CD4-positive, alpha-beta T cell treated with Interleukin-10 for 1 hour (primary cell): Measurements from ENCODE around the gene PTPRO.

ENCODE experiments used
- DNase-seq: peaks from one replicate; pipeline ENCODE4 v3.0.0-alpha.2; 2020

The PTPRO gene

GRCh38 chr12:15322164-15323061 lies at the start of gene PTPRO:
Gene PTPRO (plus strand): TSS chr12:15322508.
- no peak for DNase-seq

- DNase-seq = no peak
Measured at GRCh38 chr12:15273896-15274295, 48.4 kb upstream of the PTPRO start.

GRCh38 chr12:15274561-15274967 lies 47.7 kb upstream of the PTPRO start:
- DNase-seq = no peak

- DNase-seq = peak; percentile 22
Measured at GRCh38 chr12:15276088-15276698, 46.1 kb upstream of the PTPRO start.

GRCh38 chr12:15278816-15279658 lies 43.3 kb upstream of the PTPRO start:
- peak; percentile 26 for DNase-seq

GRCh38 chr12:15280930-15281329 lies 41.4 kb upstream of the PTPRO start:
- DNase-seq = no peak

- peak; percentile 13 for DNase-seq
Measured at GRCh38 chr12:15289192-15289591, 33.1 kb upstream of the PTPRO start.

GRCh38 chr12:15293731-15294130 lies 28.6 kb upstream of the PTPRO start:
- DNase-seq = no peak

- no peak for DNase-seq
Measured at GRCh38 chr12:15299947-15300346, 22.4 kb upstream of the PTPRO start.

- no peak for DNase-seq
Measured at GRCh38 chr12:15304296-15304695, 18.0 kb upstream of the PTPRO start.

GRCh38 chr12:15306605-15307004 lies 15.7 kb upstream of the PTPRO start:
- DNase-seq = no peak

- DNase-seq = no peak
Measured at GRCh38 chr12:15307079-15307478, 15.2 kb upstream of the PTPRO start.

GRCh38 chr12:15318841-15319240 lies 3.5 kb upstream of the PTPRO start:
- DNase-seq = no peak

- DNase-seq = no peak
Measured at GRCh38 chr12:15320881-15321280, 1.4 kb upstream of the PTPRO start.

GRCh38 chr12:15323480-15323879 lies 1.2 kb downstream of the PTPRO start:
- DNase-seq = no peak

GRCh38 chr12:15329891-15330290 lies 7.6 kb downstream of the PTPRO start:
- no peak for DNase-seq

- DNase-seq = no peak
Measured at GRCh38 chr12:15334225-15334624, 11.9 kb downstream of the PTPRO start.

- DNase-seq = no peak
Measured at GRCh38 chr12:15335959-15336358, 13.7 kb downstream of the PTPRO start.

GRCh38 chr12:15336768-15337553 lies 14.7 kb downstream of the PTPRO start:
- no peak for DNase-seq

GRCh38 chr12:15341371-15341770 lies 19.1 kb downstream of the PTPRO start:
- DNase-seq = no peak

GRCh38 chr12:15344561-15344960 lies 22.3 kb downstream of the PTPRO start:
- DNase-seq = no peak

GRCh38 chr12:15346488-15346887 lies 24.2 kb downstream of the PTPRO start:
- DNase-seq = no peak

- no peak for DNase-seq
Measured at GRCh38 chr12:15350643-15351042, 28.3 kb downstream of the PTPRO start.
